Measurements from ENCODE around the gene WDFY4. TPM values are rescaled to one million over a fixed set of nuclear protein-coding genes. Genes with fewer than 3 reads are reported as not detected.

The WDFY4 gene
- total RNA-seq, 1 donor from 2014 or later: 2.6 TPM

- Histone ChIP-seq H3K27ac (ENCODE audit: low read depth, low read length) (no peak overlapping the region), H3K36me3 (ENCODE audit: control insufficient read depth in 3 of 3, insufficient read depth in 3 of 3, low read length in 3 of 3) (no peaks in the 10 kb centered on the region), H3K4me1 (ENCODE audit: control insufficient read depth in 3 of 3, insufficient read depth in 3 of 3, low read length in 3 of 3) (peaks cover 11 to 15% (median 14%) of the 10 kb centered on the region in 3 donors), H3K9me3 (ENCODE audit: control insufficient read depth in 3 of 3, low read length in 3 of 3) (no peaks in the 10 kb centered on the region), H3K27me3 (ENCODE audit: control insufficient read depth in 3 of 3, insufficient read depth in 3 of 3, low read length in 3 of 3) (peaks cover 0 to 7% (median 6%) of the 10 kb centered on the region in 3 donors), H3K4me3 (ENCODE audit: low read length in 3 of 3) (no peak overlapping the region), H3K9ac (ENCODE audit: low read depth in 1 of 3, low read length in 3 of 3) (no peak overlapping the region)
Observed at GRCh38 chr10:48653944-48654698, 30.6 kb upstream of the WDFY4 start.

DNA sequence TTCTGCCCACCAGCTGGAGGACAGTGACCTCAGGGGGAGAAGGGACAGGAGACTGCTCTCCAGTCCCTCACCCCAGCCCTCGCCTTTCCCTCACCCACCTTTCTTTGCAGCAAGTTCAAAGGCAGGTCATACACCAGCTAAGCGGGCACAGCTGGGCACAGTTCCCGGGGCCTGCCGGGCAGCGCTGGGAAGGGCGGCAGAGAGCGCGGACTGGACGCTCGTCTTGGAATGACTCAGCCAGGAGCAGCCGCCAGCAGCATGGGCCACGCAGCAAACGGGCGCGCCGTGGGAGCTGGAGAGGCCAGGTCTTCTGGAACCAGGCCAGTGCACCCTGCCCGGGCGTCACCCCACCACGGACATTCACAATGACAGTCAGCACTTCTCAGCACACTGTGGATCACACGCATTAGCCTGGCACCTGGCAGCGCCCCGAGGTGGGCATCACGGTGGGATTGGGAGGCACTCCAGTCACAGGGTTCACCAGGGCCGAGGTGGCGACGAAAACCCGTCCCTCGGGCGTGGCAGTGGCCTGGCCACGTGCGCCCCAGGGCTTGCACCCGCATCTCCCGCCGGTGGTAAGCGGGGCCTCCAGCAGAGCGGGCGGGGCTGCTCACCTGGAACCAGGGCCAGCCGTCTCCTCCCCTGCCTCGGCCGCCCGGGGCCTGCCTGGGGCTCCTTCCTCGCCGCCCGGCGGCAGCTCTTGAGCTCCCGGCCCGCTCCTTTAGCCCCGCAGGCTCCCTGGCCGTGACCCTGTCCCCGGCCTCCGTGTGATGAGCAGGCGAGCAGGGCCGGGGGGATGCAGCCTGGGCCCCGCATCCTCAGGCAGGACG lies 29.0 kb upstream of the WDFY4 start:
- peaks cover 0 to 7% (median 6%) of the 10 kb centered on the region in 3 donors for H3K27me3 ChIP-seq (ENCODE audit: control insufficient read depth in 3 of 3, insufficient read depth in 3 of 3, low read length in 3 of 3)
- H3K36me3 ChIP-seq (ENCODE audit: control insufficient read depth in 3 of 3, insufficient read depth in 3 of 3, low read length in 3 of 3): no peaks in the 10 kb centered on the region
- H3K9ac ChIP-seq (ENCODE audit: low read depth in 1 of 3, low read length in 3 of 3): peak overlapping the region; percentile 66 to 75 (median 67)
- H3K4me3 ChIP-seq (ENCODE audit: low read length in 3 of 3): peak overlapping the region; percentile 66 to 76 (median 75)
- H3K27ac ChIP-seq (ENCODE audit: low read depth, low read length): peak overlapping the region; percentile 20
- H3K9me3 ChIP-seq (ENCODE audit: control insufficient read depth in 3 of 3, low read length in 3 of 3): no peaks in the 10 kb centered on the region
- peaks cover 11 to 15% (median 14%) of the 10 kb centered on the region in 3 donors for H3K4me1 ChIP-seq (ENCODE audit: control insufficient read depth in 3 of 3, insufficient read depth in 3 of 3, low read length in 3 of 3)

GRCh38 chr10:48656241-48656913 lies 28.3 kb upstream of the WDFY4 start:
- Histone ChIP-seq H3K9ac (ENCODE audit: low read depth in 1 of 3, low read length in 3 of 3) (peak overlapping the region in 1 of 3 donors; percentile 75), H3K9me3 (ENCODE audit: control insufficient read depth in 3 of 3, low read length in 3 of 3) (no peaks in the 10 kb centered on the region), H3K4me3 (ENCODE audit: low read length in 3 of 3) (peak overlapping the region; percentile 59 to 76 (median 75)), H3K36me3 (ENCODE audit: control insufficient read depth in 3 of 3, insufficient read depth in 3 of 3, low read length in 3 of 3) (no peaks in the 10 kb centered on the region), H3K27ac (ENCODE audit: low read depth, low read length) (no peak overlapping the region), H3K27me3 (ENCODE audit: control insufficient read depth in 3 of 3, insufficient read depth in 3 of 3, low read length in 3 of 3) (peaks cover 0 to 7% (median 6%) of the 10 kb centered on the region in 3 donors), H3K4me1 (ENCODE audit: control insufficient read depth in 3 of 3, insufficient read depth in 3 of 3, low read length in 3 of 3) (peaks cover 11 to 15% (median 14%) of the 10 kb centered on the region in 3 donors)

DNA sequence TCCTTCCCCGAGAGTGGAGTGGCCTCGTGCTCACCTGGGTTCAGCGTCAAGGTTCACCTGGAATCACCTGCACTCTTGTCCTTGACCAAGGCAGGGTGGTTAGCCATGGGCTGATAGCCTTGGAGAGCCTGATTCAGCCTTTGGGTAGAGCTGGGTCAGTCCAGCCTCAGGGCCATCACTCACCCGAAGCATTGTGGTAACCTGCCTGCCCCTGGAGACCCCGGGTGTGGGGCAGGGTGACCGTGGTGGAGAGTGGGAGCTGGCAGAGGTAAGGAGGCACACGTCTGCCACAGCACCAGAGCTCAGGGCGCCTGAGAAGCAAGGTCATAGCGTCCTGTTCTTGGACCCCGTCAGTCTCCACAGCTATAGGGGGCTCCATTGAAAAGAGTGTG lies 27.8 kb upstream of the WDFY4 start:
- Histone ChIP-seq H3K4me1 (ENCODE audit: control insufficient read depth in 3 of 3, insufficient read depth in 3 of 3, low read length in 3 of 3) (peaks cover 11 to 15% (median 14%) of the 10 kb centered on the region in 3 donors), H3K27ac (ENCODE audit: low read depth, low read length) (no peak overlapping the region), H3K9me3 (ENCODE audit: control insufficient read depth in 3 of 3, low read length in 3 of 3) (no peaks in the 10 kb centered on the region), H3K9ac (ENCODE audit: low read depth in 1 of 3, low read length in 3 of 3) (peak overlapping the region in 1 of 3 donors; percentile 45), H3K36me3 (ENCODE audit: control insufficient read depth in 3 of 3, insufficient read depth in 3 of 3, low read length in 3 of 3) (no peaks in the 10 kb centered on the region), H3K4me3 (ENCODE audit: low read length in 3 of 3) (peak overlapping the region in 1 of 3 donors; percentile 76), H3K27me3 (ENCODE audit: control insufficient read depth in 3 of 3, insufficient read depth in 3 of 3, low read length in 3 of 3) (peaks cover 0 to 7% (median 6%) of the 10 kb centered on the region in 3 donors)

- peaks cover 0 to 7% (median 6%) of the 10 kb centered on the region in 3 donors for H3K27me3 ChIP-seq (ENCODE audit: control insufficient read depth in 3 of 3, insufficient read depth in 3 of 3, low read length in 3 of 3)
- H3K4me1 ChIP-seq (ENCODE audit: control insufficient read depth in 3 of 3, insufficient read depth in 3 of 3, low read length in 3 of 3): peaks cover 11 to 15% (median 14%) of the 10 kb centered on the region in 3 donors
- H3K36me3 ChIP-seq (ENCODE audit: control insufficient read depth in 3 of 3, insufficient read depth in 3 of 3, low read length in 3 of 3): no peaks in the 10 kb centered on the region
- no peaks in the 10 kb centered on the region for H3K9me3 ChIP-seq (ENCODE audit: control insufficient read depth in 3 of 3, low read length in 3 of 3)
- H3K4me3 ChIP-seq (ENCODE audit: low read length in 3 of 3): no peak overlapping the region
- H3K27ac ChIP-seq (ENCODE audit: low read depth, low read length): no peak overlapping the region
- H3K9ac ChIP-seq (ENCODE audit: low read depth in 1 of 3, low read length in 3 of 3): no peak overlapping the region
Observed at GRCh38 chr10:48657416-48657815, 27.3 kb upstream of the WDFY4 start.

DNA sequence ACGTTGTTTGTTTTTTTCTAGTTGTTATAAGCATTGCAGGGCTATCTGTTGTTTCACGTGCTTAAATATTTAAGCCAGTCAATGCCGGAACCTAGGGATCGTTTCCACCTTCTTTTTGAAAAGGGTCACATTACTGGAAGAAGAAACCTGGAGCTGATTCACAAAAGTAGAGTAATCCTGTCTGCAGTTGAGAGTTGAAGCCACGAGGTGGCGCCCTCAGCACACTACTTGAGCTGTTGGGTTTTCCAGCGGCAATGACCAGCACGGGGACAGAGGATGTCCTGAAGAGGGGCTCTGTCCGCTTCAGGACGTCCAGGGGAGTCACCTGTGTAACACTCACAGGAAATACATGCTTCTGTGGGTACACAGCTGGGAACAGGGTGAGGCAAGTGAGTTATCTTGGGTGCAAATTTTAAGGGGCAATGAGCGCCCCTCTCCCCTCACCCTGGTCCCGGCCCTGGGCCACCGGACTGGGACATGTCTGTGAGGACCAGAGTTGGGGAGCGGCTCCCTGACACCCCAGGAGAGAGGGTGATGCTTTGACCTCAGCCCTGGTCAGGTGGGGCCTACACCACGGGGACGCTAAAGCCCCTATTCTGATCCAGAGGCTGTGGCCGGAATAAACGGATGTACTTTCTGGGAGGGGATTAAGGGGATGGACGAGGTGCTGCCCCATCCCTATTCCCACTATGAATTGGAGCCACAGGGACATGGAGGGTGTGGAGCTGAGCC lies 26.3 kb upstream of the WDFY4 start:
- H3K27me3 ChIP-seq (ENCODE audit: control insufficient read depth in 3 of 3, insufficient read depth in 3 of 3, low read length in 3 of 3): peaks cover 0 to 7% (median 6%) of the 10 kb centered on the region in 3 donors
- no peaks in the 10 kb centered on the region for H3K9me3 ChIP-seq (ENCODE audit: control insufficient read depth in 3 of 3, low read length in 3 of 3)
- H3K27ac ChIP-seq (ENCODE audit: low read depth, low read length): no peak overlapping the region
- no peaks in the 10 kb centered on the region for H3K36me3 ChIP-seq (ENCODE audit: control insufficient read depth in 3 of 3, insufficient read depth in 3 of 3, low read length in 3 of 3)
- H3K9ac ChIP-seq (ENCODE audit: low read depth in 1 of 3, low read length in 3 of 3): no peak overlapping the region
- H3K4me3 ChIP-seq (ENCODE audit: low read length in 3 of 3): no peak overlapping the region
- H3K4me1 ChIP-seq (ENCODE audit: control insufficient read depth in 3 of 3, insufficient read depth in 3 of 3, low read length in 3 of 3): peaks cover 11 to 15% (median 14%) of the 10 kb centered on the region in 3 donors

- H3K4me3 ChIP-seq (ENCODE audit: low read length in 3 of 3): no peak overlapping the region
- no peaks in the 10 kb centered on the region for H3K9me3 ChIP-seq (ENCODE audit: control insufficient read depth in 3 of 3, low read length in 3 of 3)
- H3K27me3 ChIP-seq (ENCODE audit: control insufficient read depth in 3 of 3, insufficient read depth in 3 of 3, low read length in 3 of 3): peaks cover 0 to 7% (median 6%) of the 10 kb centered on the region in 3 donors
- no peaks in the 10 kb centered on the region for H3K36me3 ChIP-seq (ENCODE audit: control insufficient read depth in 3 of 3, insufficient read depth in 3 of 3, low read length in 3 of 3)
- peaks cover 11 to 15% (median 14%) of the 10 kb centered on the region in 3 donors for H3K4me1 ChIP-seq (ENCODE audit: control insufficient read depth in 3 of 3, insufficient read depth in 3 of 3, low read length in 3 of 3)
- no peak overlapping the region for H3K9ac ChIP-seq (ENCODE audit: low read depth in 1 of 3, low read length in 3 of 3)
- no peak overlapping the region for H3K27ac ChIP-seq (ENCODE audit: low read depth, low read length)
Observed at GRCh38 chr10:48658975-48659269, 25.8 kb upstream of the WDFY4 start.

GRCh38 chr10:48659790-48660189 lies 24.9 kb upstream of the WDFY4 start:
- no peak overlapping the region for H3K27ac ChIP-seq (ENCODE audit: low read depth, low read length)
- H3K9ac ChIP-seq (ENCODE audit: low read depth in 1 of 3, low read length in 3 of 3): no peak overlapping the region
- H3K36me3 ChIP-seq (ENCODE audit: control insufficient read depth in 3 of 3, insufficient read depth in 3 of 3, low read length in 3 of 3): no peaks in the 10 kb centered on the region
- no peak overlapping the region for H3K4me3 ChIP-seq (ENCODE audit: low read length in 3 of 3)
- H3K9me3 ChIP-seq (ENCODE audit: control insufficient read depth in 3 of 3, low read length in 3 of 3): no peaks in the 10 kb centered on the region
- peaks cover 0 to 7% (median 6%) of the 10 kb centered on the region in 3 donors for H3K27me3 ChIP-seq (ENCODE audit: control insufficient read depth in 3 of 3, insufficient read depth in 3 of 3, low read length in 3 of 3)
- peaks cover 11 to 15% (median 14%) of the 10 kb centered on the region in 3 donors for H3K4me1 ChIP-seq (ENCODE audit: control insufficient read depth in 3 of 3, insufficient read depth in 3 of 3, low read length in 3 of 3)

DNA sequence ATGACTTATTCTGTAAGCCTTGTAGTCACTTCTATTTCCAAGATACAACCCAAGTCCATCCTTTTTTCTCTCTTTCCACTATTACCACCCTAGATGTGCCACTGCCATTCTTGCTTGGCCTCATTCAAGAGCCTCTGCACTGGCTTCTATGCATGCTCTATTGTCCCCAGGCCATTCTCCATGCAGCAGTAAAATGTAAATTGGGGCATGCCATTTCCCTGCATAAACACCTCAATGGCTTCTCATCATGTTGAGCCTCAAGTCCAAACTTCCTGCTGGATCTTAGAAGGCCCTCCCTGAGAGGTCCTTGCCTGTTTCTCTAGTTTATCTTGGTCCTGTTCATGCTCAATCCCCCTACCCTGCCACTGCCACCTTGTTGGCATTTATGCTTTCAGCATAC lies 23.2 kb upstream of the WDFY4 start:
- Histone ChIP-seq H3K4me1 (ENCODE audit: control insufficient read depth in 3 of 3, insufficient read depth in 3 of 3, low read length in 3 of 3) (peaks cover 2 to 4% (median 2%) of the 10 kb centered on the region in 3 donors), H3K4me3 (ENCODE audit: low read length in 3 of 3) (no peak overlapping the region), H3K36me3 (ENCODE audit: control insufficient read depth in 3 of 3, insufficient read depth in 3 of 3, low read length in 3 of 3) (no peaks in the 10 kb centered on the region), H3K27ac (ENCODE audit: low read depth, low read length) (no peak overlapping the region), H3K27me3 (ENCODE audit: control insufficient read depth in 3 of 3, insufficient read depth in 3 of 3, low read length in 3 of 3) (peaks cover 0 to 7% (median 6%) of the 10 kb centered on the region in 3 donors), H3K9ac (ENCODE audit: low read depth in 1 of 3, low read length in 3 of 3) (no peak overlapping the region), H3K9me3 (ENCODE audit: control insufficient read depth in 3 of 3, low read length in 3 of 3) (no peaks in the 10 kb centered on the region)

Data from skeletal muscle tissue (tissue), 4 donors.